CD4-positive, alpha-beta memory T cell (primary cell): Measurements from ENCODE around the gene ZSCAN10. TPM values are rescaled to one million over a fixed set of nuclear protein-coding genes. Genes with fewer than 3 reads are reported as not detected.
"Not testable (repeated sequence)": the region's sequence is repeated elsewhere in the genome, so short reads cannot be mapped to it uniquely, and the experiment has no call there.

Experiments
- CTCF ChIA-PET: fragments of 350-600 bp; sonication (Branson Sonifier 250); formaldehyde crosslinking; loops from one replicate; lab custom pipeline; 2021; ENCODE audit warnings: inconsistent platforms; ENCODE audit not compliant: partially characterized antibody; lab: Charles Lee
- POLR2A ChIA-PET: fragments of 350-600 bp; sonication (Branson Sonifier 250); formaldehyde crosslinking; loops from one replicate; lab custom pipeline; 2021; ENCODE audit not compliant: partially characterized antibody; lab: Charles Lee
- DNase-seq, 5 donors: peaks; one replicate each; pipeline versions ENCODE4 v3.0.0 to v3.0.0-alpha.2; 2020 to 2022; ENCODE audit warnings: mixed read lengths in 1 of 5
- H3K27ac ChIP-seq: one replicate; pipeline ENCODE4 v1.7.0; 2013; ENCODE audit warnings: low read depth, low read length
- H3K27me3 ChIP-seq: 2 replicates; pipeline ENCODE4 v1.7.0; 2013; ENCODE audit warnings: mild to moderate bottlenecking, low read length, moderate library complexity; ENCODE audit not compliant: insufficient read depth
- H3K36me3 ChIP-seq: 2 replicates; pipeline ENCODE4 v1.7.0; 2013; ENCODE audit warnings: mild to moderate bottlenecking, low read length, moderate library complexity; ENCODE audit not compliant: insufficient read depth
- H3K4me1 ChIP-seq: 2 replicates; pipeline ENCODE4 v1.7.0; 2013; ENCODE audit warnings: mild to moderate bottlenecking, low read length, moderate library complexity; ENCODE audit not compliant: insufficient read depth
- H3K4me3 ChIP-seq, 2 donors: one replicate each; pipeline ENCODE4 v1.7.0; 2013; ENCODE audit warnings: low read length in 2 of 2, mild to moderate bottlenecking in 1 of 2
- H3K9me3 ChIP-seq, 2 donors: one replicate each; pipeline ENCODE4 v1.7.0; 2013; ENCODE audit warnings: low read length in 2 of 2, control low read depth in 1 of 2; ENCODE audit not compliant: control insufficient read depth in 1 of 2
- H3K27ac Mint-ChIP-seq, 7 donors: one replicate each; pipeline ENCODE4 v1.8.0; 2020 to 2021; ENCODE audit warnings: mixed read lengths in 7 of 7, mild to moderate bottlenecking in 6 of 7, inconsistent platforms in 3 of 7, moderate library complexity in 3 of 7
- H3K27me3 Mint-ChIP-seq, 2 donors: one replicate each; pipeline ENCODE4 v1.8.0; 2020 to 2021; ENCODE audit warnings: mixed read lengths in 2 of 2
- H3K36me3 Mint-ChIP-seq, 2 donors: one replicate each; pipeline ENCODE4 v1.8.0; 2020 to 2021; ENCODE audit warnings: mixed read lengths in 2 of 2, inconsistent platforms in 1 of 2, mild to moderate bottlenecking in 1 of 2
- H3K4me1 Mint-ChIP-seq, 4 donors: one replicate each; pipeline ENCODE4 v1.8.0; 2020 to 2021; ENCODE audit warnings: mixed read lengths in 4 of 4, mild to moderate bottlenecking in 1 of 4
- H3K4me3 Mint-ChIP-seq, 8 donors: one replicate each; pipeline ENCODE4 v1.8.0; 2020 to 2021; ENCODE audit warnings: mixed read lengths in 8 of 8, mild to moderate bottlenecking in 7 of 8, moderate library complexity in 6 of 8, inconsistent platforms in 3 of 8
- H3K9me3 Mint-ChIP-seq, 8 donors: one replicate each; pipeline ENCODE4 v1.8.0; 2020 to 2021; ENCODE audit warnings: mixed read lengths in 8 of 8, mild to moderate bottlenecking in 5 of 8, inconsistent platforms in 3 of 8, moderate library complexity in 1 of 8
- intact Hi-C: fragments of 100-400 bp; cut with micrococcal nuclease; formaldehyde crosslinking; loops from one replicate; pipeline ENCODE4 v1.15.1; 2023
- polyA plus RNA-seq, 2 donors: library from polyadenylated mRNA; unstranded; fragments of 300-500 nt; fragmentation: Illumina TruSeq; gene quantifications; one replicate each; pipeline ENCODE4 v1.2.3, GENCODE V29; 2021
- total RNA-seq, 2 experiments: library from RNA; stranded (reverse); gene quantifications; one replicate each; pipeline ENCODE4 v1.2.3, GENCODE V29; 2021

Gene ZSCAN10
- total and polyA plus RNA-seq, 4 experiments from 2014 or later: 0.15 TPM; not detected in 3

DNA sequence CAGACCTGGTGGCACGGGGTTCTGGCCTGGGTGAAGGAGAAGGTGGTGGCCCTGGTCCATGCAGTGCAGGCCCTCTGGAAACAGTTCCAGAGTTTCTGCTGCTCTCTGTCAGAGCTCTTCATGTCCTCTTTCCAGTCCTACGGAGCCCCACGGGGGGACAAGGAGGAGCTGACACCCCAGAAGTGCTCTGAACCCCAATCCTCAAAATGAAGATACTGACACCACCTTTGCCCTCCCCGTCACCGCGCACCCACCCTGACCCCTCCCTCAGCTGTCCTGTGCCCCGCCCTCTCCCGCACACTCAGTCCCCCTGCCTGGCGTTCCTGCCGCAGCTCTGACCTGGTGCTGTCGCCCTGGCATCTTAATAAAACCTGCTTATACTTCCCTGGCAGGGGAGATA lies 29.9 kb downstream of the ZSCAN10 start:
- H3K27me3 Mint-ChIP-seq, intact Hi-C loops, H3K27me3 ChIP-seq, H3K9me3 Mint-ChIP-seq, H3K9me3 ChIP-seq, H3K4me3 ChIP-seq, H3K27ac ChIP-seq, DNase-seq: not testable (repeated sequence)
- CTCF ChIA-PET: interaction anchor here (0.5 to 13.3 kb wide), 5 partner anchors 10 to 60 kb away, joined by 4 to 249 read pairs (median 13); partner anchors contain the start of gene ZSCAN10
- Histone ChIP-seq H3K4me1 (peaks cover 78% of the 10 kb centered on the region), H3K36me3 (peaks cover 21% of the 10 kb centered on the region)
- H3K27ac Mint-ChIP-seq: peak overlapping the region in 6 of 7 donors; percentile 44 to 92 (median 84)
- peaks cover 46% of the 10 kb centered on the region in 2 donors for H3K36me3 Mint-ChIP-seq
- H3K4me1 Mint-ChIP-seq: peaks cover 46 to 94% (median 63%) of the 10 kb centered on the region in 4 donors
- POLR2A ChIA-PET: interaction anchor here (2.3 to 8.8 kb wide), 9 partner anchors 7 to 66 kb away, joined by 6 to 217 read pairs (median 22); partner anchors contain the start of genes ZNF213 and ZSCAN10
- H3K4me3 Mint-ChIP-seq: peak overlapping the region in 7 of 8 donors; percentile 29 to 84 (median 47)

DNA sequence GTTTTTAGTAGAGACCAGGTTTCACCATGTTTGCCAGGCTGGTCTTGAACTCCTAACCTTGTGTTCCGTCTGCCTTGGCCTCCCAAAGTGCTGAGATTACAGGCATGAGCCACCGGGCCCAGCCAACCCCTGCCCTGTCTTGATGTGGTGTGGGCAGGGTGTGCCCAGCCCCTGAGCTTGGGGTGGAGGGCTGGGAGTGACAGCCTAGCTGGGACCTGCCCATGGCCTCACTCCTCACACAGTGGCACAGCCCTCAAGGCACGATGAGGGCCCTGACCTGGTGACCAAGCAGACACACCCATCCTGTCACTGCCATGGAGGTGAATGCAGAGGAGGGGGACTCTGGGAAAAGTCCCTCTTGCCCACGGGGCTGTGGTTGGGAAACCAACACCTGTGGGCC lies 30.6 kb downstream of the ZSCAN10 start:
- CTCF ChIA-PET: interaction anchor here (1.3 to 13.3 kb wide), 4 partner anchors 9 to 61 kb away, joined by 4 to 249 read pairs (median 15); partner anchors contain the start of gene ZSCAN10
- H3K9me3 Mint-ChIP-seq: peaks cover 0 to 5% (median 0%) of the 10 kb centered on the region in 8 donors
- peak overlapping the region; percentile 96 to 100 (median 99) for H3K4me3 Mint-ChIP-seq
- POLR2A ChIA-PET: interaction anchor here (0.6 to 8.8 kb wide), 10 partner anchors 8 to 66 kb away, joined by 3 to 217 read pairs (median 18); partner anchors contain the start of genes ZNF213 and ZSCAN10
- Histone ChIP-seq H3K4me1 (peaks cover 78% of the 10 kb centered on the region), H3K27ac (peak overlapping the region; percentile 98), H3K27me3 (no peaks in the 10 kb centered on the region), H3K4me3 (peak overlapping the region; percentile 98), H3K9me3 (no peaks in the 10 kb centered on the region), H3K36me3 (peaks cover 21% of the 10 kb centered on the region)
- H3K36me3 Mint-ChIP-seq: peaks cover 46 to 49% of the 10 kb centered on the region in 2 donors
- peaks cover 44 to 94% (median 62%) of the 10 kb centered on the region in 4 donors for H3K4me1 Mint-ChIP-seq
- H3K27ac Mint-ChIP-seq: peak overlapping the region; percentile 91 to 99 (median 96)
- intact Hi-C loops: no loop called here
- peak in 1 of 5 donors; percentile 38 for DNase-seq
- H3K27me3 Mint-ChIP-seq: no peaks in the 10 kb centered on the region

DNA sequence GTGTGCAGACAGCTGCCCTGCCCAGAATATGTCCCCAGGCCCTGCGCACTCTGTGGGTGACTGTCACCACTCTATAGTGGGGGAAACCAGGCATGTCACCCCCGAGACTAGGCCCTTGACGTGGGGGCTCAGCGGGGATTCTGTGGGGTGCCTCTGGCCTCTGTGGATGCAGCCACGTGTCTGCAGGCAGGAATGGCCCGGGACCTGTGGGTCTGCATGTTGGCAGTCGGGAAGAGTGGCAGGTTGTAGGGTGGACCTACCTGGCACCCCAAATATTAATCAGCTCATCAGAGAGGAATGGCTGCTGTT lies 32.7 kb downstream of the ZSCAN10 start:
- no peaks in the 10 kb centered on the region for H3K9me3 ChIP-seq
- H3K4me1 ChIP-seq: peaks cover 78% of the 10 kb centered on the region
- no peaks in the 10 kb centered on the region for H3K27me3 Mint-ChIP-seq
- CTCF ChIA-PET: interaction anchor here (1.0 to 13.3 kb wide), 6 partner anchors 7 to 64 kb away, joined by 3 to 362 read pairs (median 14); partner anchors contain the start of genes ZNF213 and ZSCAN10
- POLR2A ChIA-PET: interaction anchor here (1.0 to 8.8 kb wide), 19 partner anchors 10 to 378 kb away, joined by 3 to 217 read pairs (median 5); partner anchors contain the start of genes NAA60, ZNF213, ZNF263 and ZSCAN10
- peak overlapping the region; percentile 98 for H3K27ac ChIP-seq
- H3K36me3 Mint-ChIP-seq: peaks cover 46 to 49% of the 10 kb centered on the region in 2 donors
- DNase-seq: no peak
- H3K27ac Mint-ChIP-seq: peak overlapping the region; percentile 91 to 99 (median 96)
- intact Hi-C loops: no loop called here
- peaks cover 39 to 89% (median 60%) of the 10 kb centered on the region in 4 donors for H3K4me1 Mint-ChIP-seq
- H3K9me3 Mint-ChIP-seq: peaks cover 0 to 4% (median 0%) of the 10 kb centered on the region in 8 donors
- H3K36me3 ChIP-seq: peaks cover 21% of the 10 kb centered on the region
- no peaks in the 10 kb centered on the region for H3K27me3 ChIP-seq
- peak overlapping the region; percentile 98 for H3K4me3 ChIP-seq
- peak overlapping the region; percentile 98 to 100 (median 100) for H3K4me3 Mint-ChIP-seq

DNA sequence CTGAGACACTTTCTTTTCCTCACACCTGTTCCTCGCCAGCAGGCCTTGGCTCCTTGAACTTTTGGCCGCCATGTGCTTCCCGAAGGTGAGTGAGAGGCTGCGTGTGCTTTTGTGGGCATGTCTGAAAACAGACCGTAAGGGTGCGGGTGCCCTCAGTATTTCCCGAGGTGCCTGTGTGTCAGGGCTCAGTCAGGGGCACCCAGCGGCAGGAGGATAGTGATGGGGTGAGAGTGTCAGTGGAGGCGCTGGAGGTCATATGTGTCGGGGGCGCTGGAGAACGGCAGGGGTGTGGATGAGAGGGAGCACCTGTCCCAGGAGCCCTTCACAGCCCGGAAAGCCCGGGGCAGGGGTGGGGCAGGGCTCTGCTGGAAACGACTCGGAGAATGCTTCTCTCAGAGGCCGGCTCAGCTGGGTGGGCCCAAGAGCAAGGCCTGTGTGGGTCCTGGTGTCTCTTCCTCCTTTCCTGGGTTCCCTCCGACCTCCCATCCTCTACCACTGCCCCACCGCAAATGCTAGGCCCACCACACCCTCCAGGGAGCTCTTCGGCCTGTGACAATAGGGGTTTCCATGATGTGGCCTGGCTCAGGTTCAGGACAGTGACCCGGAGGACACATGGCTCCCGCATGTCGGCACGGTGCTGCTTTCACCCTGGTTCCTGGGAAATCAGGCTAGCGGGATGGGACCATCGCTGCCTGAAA lies 33.2 kb downstream of the ZSCAN10 start:
- H3K27me3 Mint-ChIP-seq: no peaks in the 10 kb centered on the region
- ChIA-PET CTCF (interaction anchor here (1.0 to 13.3 kb wide), 10 partner anchors 7 to 64 kb away, joined by 3 to 362 read pairs (median 10); partner anchors contain the start of genes ZNF213 and ZSCAN10), POLR2A (interaction anchor here (0.6 to 8.8 kb wide), 31 partner anchors 10 to 378 kb away, joined by 3 to 217 read pairs (median 5); partner anchors contain the start of genes MMP25, NAA60, ZNF213 and ZNF263)
- no peaks in the 10 kb centered on the region for H3K9me3 ChIP-seq
- peaks cover 35 to 84% (median 56%) of the 10 kb centered on the region in 4 donors for H3K4me1 Mint-ChIP-seq
- peaks cover 0 to 4% (median 0%) of the 10 kb centered on the region in 8 donors for H3K9me3 Mint-ChIP-seq
- peaks cover 21% of the 10 kb centered on the region for H3K36me3 ChIP-seq
- peak in 1 of 5 donors; percentile 60 for DNase-seq
- H3K4me1 ChIP-seq: peaks cover 73% of the 10 kb centered on the region
- intact Hi-C loops: loop anchor here (1.0 kb wide), 1 partner anchor 9 kb away; no protein-coding TSS in a partner anchor
- peak overlapping the region; percentile 91 to 99 (median 96) for H3K27ac Mint-ChIP-seq
- H3K4me3 ChIP-seq: peak overlapping the region; percentile 98
- H3K4me3 Mint-ChIP-seq: peak overlapping the region; percentile 98 to 100 (median 100)
- peaks cover 46 to 49% of the 10 kb centered on the region in 2 donors for H3K36me3 Mint-ChIP-seq
- H3K27ac ChIP-seq: peak overlapping the region; percentile 98
- H3K27me3 ChIP-seq: no peaks in the 10 kb centered on the region

DNA sequence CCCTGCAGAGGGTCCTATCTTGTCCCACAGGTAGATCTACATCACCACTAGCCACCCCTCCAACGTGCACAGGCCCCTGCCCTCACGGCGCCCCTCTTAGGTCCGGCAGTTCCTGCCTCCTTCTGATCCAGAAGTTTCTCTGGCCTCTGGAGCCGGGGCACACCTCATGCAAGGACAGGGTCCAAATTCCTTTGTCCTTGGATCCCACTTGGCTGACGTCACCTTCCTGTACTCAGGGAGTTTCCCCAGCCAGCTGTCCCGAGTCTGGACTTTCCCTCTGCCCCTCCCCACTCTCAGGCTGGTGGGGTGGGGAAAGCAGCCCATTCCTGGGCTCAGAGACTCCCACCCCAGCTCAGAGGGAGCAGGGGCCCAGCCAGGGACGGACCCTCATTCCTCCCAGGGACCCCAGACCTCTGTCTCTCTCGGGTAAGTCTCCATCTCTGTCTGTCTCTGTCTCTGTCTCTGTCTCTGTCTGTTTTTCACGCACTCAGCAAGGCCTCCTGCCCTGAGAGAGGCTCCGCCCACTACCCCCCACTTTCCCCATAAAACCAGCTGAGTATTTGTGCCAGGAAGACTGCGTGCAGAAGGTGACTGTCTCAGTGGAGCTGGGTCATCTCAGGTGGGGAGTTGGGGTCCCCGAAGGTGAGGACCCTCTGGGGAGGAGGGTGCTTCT lies 33.9 kb downstream of the ZSCAN10 start, which contains the start of gene IL32:
Gene IL32, plus strand, starts transcription at position 572 of the 673 bp plus-strand sequence. CDS start 172 bp downstream, outside the sequence.
- POLR2A ChIA-PET: interaction anchor here (0.6 to 8.8 kb wide), 28 partner anchors 11 to 379 kb away, joined by 3 to 217 read pairs (median 5); partner anchors contain the start of genes MMP25, NAA60 and ZNF213
- peak within 1 kb of the TSS; percentile 98 to 100 (median 100) for H3K4me3 Mint-ChIP-seq

DNA sequence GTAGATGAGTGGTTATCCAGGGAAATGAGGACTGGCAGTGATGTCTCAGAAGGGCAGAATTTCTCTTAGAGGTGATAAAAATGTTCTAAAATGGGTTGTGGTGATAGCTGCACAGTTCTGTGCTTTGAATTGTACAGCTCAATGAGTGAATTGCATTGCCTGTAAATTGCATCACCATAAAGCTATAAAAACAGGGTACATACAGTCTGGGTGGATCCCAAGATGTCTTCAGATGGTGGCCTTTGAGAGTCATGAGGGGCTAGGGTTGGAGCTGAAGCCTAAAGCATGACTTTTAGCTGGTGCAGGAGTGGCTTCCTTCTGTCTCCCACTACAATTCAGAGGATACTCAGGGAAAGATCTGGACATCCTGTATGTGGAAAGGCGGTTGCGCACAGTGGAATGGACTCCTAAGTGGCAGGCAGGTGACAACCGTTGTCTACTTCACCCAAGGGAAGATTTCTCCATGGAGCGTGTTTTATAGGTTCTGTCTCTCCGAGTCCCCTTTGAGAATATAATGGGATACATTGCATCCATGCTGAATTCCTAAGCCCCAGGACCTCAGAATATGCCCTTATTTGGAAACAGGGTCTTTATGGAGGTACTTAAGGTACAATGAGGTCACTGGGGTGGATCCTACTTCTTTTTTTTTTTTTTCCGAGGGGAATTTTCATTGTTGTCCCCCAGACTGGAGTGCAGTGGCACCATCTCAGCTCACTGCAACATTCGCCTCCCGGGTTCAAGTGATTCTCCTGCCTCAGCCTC lies 35.3 kb downstream of the ZSCAN10 start:
- H3K4me1 Mint-ChIP-seq: peaks cover 32 to 82% (median 53%) of the 10 kb centered on the region in 4 donors
- H3K36me3 Mint-ChIP-seq: peaks cover 30 to 40% of the 10 kb centered on the region in 2 donors
- H3K27me3 Mint-ChIP-seq: no peaks in the 10 kb centered on the region
- H3K9me3 ChIP-seq: no peaks in the 10 kb centered on the region
- DNase-seq: no peak
- H3K9me3 Mint-ChIP-seq: peaks cover 0 to 4% (median 0%) of the 10 kb centered on the region in 8 donors
- no peaks in the 10 kb centered on the region for H3K27me3 ChIP-seq
- ChIA-PET POLR2A (interaction anchor here (0.6 to 8.8 kb wide), 14 partner anchors 12 to 144 kb away, joined by 3 to 217 read pairs (median 4); partner anchors contain the start of genes MMP25, ZNF213 and ZSCAN10), CTCF (interaction anchor here (1.5 to 13.3 kb wide), 8 partner anchors 12 to 95 kb away, joined by 3 to 362 read pairs (median 9); partner anchors contain the start of genes ZNF213 and ZSCAN10)
- intact Hi-C loops: no loop called here
- H3K27ac Mint-ChIP-seq: peak overlapping the region; percentile 91 to 99 (median 96)
- H3K36me3 ChIP-seq: peaks cover 18% of the 10 kb centered on the region
- peak overlapping the region; percentile 98 to 100 (median 100) for H3K4me3 Mint-ChIP-seq
- peak overlapping the region; percentile 98 for H3K27ac ChIP-seq
- peaks cover 68% of the 10 kb centered on the region for H3K4me1 ChIP-seq
- no peak overlapping the region for H3K4me3 ChIP-seq

More for the DNA sequence above, 33.9 kb downstream of the ZSCAN10 start, which contains the start of gene IL32:
- Histone ChIP-seq H3K27ac (peak within 1 kb of the TSS; percentile 98), H3K27me3 (no peaks in the 10 kb centered on the region), H3K4me1 (peaks cover 72% of the 10 kb centered on the region), H3K36me3 (peaks cover 21% of the 10 kb centered on the region), H3K4me3 (peak within 1 kb of the TSS; percentile 98), H3K9me3 (no peaks in the 10 kb centered on the region)
- Mint-ChIP-seq H3K27me3 (no peaks in the 10 kb centered on the region), H3K4me1 (peaks cover 34 to 84% (median 55%) of the 10 kb centered on the region in 4 donors), H3K9me3 (peaks cover 0 to 4% (median 0%) of the 10 kb centered on the region in 8 donors), H3K27ac (peak within 1 kb of the TSS; percentile 91 to 99 (median 96)), H3K36me3 (peaks cover 42 to 48% of the 10 kb centered on the region in 2 donors)
- peak; percentile 64 to 85 (median 66) for DNase-seq
- intact Hi-C loops: loop anchor here (1.0 kb wide), 1 partner anchor 10 kb away; no protein-coding TSS in a partner anchor
- CTCF ChIA-PET: interaction anchor here (1.0 to 13.3 kb wide), 9 partner anchors 11 to 65 kb away, joined by 3 to 362 read pairs (median 7); partner anchors contain the start of genes ZNF213 and ZSCAN10
